ENCODE results near the gene TRIM33.

DNA sequence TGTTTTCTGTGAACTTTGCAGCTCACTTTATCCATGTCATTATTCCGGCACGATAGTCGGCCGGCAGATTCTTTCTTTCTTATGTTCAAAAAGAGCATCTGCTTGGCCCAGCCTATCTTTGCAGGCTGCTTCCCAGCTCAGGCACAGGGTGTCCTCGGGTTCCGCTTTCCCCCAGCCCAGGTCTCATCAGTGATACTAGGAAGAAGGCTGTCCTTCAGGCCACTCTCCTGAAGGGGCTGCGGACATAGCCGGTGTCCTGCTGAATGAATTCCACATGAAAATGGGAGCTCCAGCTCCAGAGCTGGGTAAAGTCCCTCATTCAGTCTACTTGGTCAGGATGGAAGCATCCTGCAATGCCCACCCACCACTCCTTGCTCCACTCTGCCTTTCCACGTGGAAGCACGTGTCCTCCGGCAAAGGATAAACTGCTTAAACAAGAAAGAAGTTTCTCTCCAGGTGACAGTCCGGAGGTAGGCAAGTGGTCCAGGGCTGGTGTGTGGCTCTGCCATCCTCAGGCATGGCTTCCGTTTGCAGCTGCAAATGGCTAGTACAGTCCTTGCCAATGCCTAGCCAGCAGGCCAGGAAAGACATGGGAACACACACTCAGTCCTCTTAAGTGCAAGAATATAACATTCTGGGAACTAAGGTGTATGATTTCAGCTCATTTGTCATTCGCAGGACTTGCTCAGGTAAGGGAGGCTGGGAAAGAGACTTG, 161.0 kb downstream of the TRIM33 start:
- TF ChIP-seq, protein P1, sequence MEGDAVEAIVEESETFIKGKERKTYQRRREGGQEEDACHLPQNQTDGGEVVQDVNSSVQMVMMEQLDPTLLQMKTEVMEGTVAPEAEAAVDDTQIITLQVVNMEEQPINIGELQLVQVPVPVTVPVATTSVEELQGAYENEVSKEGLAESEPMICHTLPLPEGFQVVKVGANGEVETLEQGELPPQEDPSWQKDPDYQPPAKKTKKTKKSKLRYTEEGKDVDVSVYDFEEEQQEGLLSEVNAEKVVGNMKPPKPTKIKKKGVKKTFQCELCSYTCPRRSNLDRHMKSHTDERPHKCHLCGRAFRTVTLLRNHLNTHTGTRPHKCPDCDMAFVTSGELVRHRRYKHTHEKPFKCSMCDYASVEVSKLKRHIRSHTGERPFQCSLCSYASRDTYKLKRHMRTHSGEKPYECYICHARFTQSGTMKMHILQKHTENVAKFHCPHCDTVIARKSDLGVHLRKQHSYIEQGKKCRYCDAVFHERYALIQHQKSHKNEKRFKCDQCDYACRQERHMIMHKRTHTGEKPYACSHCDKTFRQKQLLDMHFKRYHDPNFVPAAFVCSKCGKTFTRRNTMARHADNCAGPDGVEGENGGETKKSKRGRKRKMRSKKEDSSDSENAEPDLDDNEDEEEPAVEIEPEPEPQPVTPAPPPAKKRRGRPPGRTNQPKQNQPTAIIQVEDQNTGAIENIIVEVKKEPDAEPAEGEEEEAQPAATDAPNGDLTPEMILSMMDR (IDR thresholded peaks at IDR 0.05; ENCODE audit: insufficient read depth, low read length) = no peak
- TF ChIP-seq POLR2AphosphoS5 (IDR thresholded peaks at IDR 0.05; ENCODE audit: low read depth) = no peak
- TF ChIP-seq, protein P2, sequence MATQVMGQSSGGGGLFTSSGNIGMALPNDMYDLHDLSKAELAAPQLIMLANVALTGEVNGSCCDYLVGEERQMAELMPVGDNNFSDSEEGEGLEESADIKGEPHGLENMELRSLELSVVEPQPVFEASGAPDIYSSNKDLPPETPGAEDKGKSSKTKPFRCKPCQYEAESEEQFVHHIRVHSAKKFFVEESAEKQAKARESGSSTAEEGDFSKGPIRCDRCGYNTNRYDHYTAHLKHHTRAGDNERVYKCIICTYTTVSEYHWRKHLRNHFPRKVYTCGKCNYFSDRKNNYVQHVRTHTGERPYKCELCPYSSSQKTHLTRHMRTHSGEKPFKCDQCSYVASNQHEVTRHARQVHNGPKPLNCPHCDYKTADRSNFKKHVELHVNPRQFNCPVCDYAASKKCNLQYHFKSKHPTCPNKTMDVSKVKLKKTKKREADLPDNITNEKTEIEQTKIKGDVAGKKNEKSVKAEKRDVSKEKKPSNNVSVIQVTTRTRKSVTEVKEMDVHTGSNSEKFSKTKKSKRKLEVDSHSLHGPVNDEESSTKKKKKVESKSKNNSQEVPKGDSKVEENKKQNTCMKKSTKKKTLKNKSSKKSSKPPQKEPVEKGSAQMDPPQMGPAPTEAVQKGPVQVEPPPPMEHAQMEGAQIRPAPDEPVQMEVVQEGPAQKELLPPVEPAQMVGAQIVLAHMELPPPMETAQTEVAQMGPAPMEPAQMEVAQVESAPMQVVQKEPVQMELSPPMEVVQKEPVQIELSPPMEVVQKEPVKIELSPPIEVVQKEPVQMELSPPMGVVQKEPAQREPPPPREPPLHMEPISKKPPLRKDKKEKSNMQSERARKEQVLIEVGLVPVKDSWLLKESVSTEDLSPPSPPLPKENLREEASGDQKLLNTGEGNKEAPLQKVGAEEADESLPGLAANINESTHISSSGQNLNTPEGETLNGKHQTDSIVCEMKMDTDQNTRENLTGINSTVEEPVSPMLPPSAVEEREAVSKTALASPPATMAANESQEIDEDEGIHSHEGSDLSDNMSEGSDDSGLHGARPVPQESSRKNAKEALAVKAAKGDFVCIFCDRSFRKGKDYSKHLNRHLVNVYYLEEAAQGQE (IDR thresholded peaks at IDR 0.05; ENCODE audit: insufficient replicate concordance, low read depth) = no peak

All from HL-60 (cell line).